GM19395 (cell line): ENCODE data around the gene OAS2.

Experiments
- ATAC-seq: cut with Tn5 transposase; IDR thresholded peaks from one replicate; pipeline ENCODE4 v1.9.1; 2021; ENCODE audit warnings: mild to moderate bottlenecking, moderate library complexity; ENCODE audit not compliant: unreplicated experiment

OAS2 gene

DNA sequence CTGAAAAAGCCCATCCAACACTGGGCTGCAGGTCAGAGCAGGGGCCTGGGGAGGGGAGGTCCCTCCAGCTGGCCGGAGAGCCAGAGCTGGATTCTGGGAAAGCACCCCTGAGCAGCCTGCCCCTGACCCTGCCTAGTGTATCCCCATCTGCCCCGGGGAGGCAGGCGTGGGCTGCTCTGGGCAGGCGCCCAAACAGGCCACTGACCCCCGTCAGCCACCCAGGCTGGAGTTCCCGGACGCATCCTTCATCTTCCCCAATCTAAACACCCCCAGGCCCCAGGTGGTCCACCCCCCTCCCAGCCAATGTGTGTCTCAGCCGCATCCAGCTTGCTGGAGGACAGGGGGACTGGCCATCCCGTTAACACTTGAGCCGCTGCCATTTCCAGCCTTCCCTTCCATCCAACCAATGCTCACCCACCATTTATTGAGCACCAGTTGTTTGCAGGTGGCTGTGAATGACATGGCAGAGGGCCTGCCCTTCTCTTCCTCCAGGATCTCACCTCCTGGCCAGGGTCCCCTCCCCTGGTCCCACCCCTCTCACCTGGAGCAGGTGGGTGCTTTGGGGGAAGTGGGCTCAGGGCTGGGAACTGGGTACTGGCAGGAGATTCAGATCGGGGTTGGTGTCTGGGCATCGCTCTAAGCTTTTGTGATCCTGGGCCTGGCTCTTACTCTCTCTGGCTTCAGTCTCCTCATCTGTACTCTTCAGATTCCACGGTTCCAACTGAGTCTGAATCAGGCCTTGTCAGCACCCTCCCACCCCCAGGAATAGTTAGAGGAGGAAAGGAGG is 77.5 kb downstream of the OAS2 start:
- no peak for ATAC-seq

DNA sequence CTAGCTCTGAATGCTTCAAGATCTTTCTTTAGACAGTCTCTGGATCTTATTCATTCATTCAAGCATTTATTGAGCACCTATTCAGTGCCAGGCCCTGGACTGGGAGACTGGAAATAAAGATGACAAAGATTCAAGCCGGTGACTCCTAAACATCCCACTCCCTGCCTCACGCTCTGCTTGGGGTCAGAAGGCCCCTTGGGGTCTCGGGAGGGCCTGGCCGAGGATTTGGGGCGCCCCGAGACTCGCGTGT is 78.0 kb downstream of the OAS2 start:
- ATAC-seq, result no peak

DNA sequence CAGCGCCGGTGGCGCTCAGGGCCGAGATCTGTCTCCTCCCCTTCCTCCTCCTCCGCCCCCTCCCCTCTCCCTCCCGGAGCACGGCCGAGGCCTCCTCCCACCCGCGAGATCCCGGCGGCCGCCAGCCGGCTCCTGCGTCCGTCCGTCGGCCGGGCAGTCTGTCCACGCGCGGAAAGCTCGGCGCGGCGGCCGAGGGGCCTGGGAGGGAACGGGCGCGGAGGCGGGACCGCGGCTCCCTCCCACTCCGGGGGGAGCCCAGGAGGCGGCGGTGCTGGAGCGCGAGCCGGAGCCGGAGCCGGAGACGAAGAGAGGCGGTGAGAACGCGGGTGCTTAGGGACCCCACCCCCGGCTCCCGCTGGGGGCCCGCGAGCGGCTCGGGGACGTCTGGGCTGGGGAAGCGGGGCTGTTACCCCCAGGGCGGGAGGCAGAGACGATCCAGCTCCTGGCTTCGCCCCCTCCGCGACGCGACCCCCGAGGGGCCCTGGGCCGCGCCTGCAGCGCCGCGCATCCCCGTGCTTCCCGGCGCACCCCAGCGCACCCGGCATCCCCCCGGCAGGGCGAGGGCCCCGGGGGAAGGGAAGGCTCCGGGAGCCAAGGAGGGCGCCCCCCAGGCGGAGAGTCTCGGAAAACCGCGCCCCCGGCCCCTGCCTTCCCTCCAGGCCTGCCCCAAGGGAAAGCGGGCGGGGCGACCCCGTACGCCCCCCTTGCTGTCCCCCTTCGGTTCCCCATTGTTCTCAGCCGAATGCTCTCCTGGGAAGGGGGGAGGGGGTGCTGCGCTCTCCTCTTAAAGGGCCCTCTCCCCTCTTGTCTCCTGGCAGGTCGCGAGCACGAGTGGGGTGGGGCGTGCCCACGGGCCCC is 78.5 kb downstream of the OAS2 start, which contains the start of gene DTX1:
Gene DTX1 (plus strand): TSS at position 100 of the 858 bp plus-strand sequence. CDS start 1,463 bp downstream, outside the sequence.
- ATAC-seq, result no peak

- no peak for ATAC-seq
Measured at GRCh38 chr12:113057565-113058485, 79.5 kb downstream of the OAS2 start.

GRCh38 chr12:113058553-113058952 is 80.2 kb downstream of the OAS2 start:
- no peak for ATAC-seq

GRCh38 chr12:113059071-113059595 is 80.8 kb downstream of the OAS2 start:
- ATAC-seq, result no peak

GRCh38 chr12:113060336-113060960 is 82.1 kb downstream of the OAS2 start:
- no peak for ATAC-seq

DNA sequence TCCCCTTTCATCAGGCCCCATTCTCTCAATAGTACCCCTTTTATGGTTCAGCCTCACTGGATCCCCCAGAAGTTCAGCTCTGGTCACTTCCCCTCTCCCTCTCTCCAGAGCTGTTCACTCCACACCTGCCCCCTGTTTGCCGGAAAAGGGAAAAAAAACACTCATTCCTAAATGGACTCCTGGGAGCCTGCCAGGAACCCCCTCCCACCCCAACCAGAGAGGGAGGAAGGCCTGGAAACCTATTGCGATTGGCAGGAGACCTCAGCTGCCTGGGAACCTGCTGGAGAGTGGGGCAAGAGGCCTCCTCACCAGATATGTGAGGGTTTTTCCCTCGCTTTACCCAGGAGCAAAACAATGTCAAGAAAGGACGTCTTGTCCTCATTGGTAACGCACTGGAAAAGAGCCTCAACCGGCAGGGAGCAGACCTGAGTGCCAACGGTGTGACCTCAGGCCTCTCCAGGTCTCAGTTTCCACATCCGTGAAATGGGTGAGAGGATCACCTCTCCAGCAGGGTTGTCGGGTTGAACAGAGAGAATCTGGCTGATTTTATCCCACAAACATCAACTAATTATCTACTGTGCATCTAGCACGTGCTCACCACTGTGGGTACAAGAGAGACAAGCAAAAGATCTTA is 82.9 kb downstream of the OAS2 start:
- no peak for ATAC-seq
